Amniotic stem cell (primary cell): ENCODE data around the gene TOMM5.

ENCODE experiments used
- DNase-seq: peaks from one replicate; lab custom pipeline; 2025; lab: John Stamatoyannopoulos, UW

Gene TOMM5

GRCh38 chr9:37592108-37592951 is at the start of gene TOMM5:
TOMM5 (minus strand) TSS chr9:37592597; CDS start chr9:37592532, 65 bp downstream.
- peak; percentile 82 for DNase-seq

- DNase-seq = no peak
These were observed 48.9 kb upstream of the TOMM5 start for GRCh38 chr9:37641331-37641730.

GRCh38 chr9:37640246-37640645 is 47.8 kb upstream of the TOMM5 start:
- no peak for DNase-seq

- DNase-seq = no peak
These were observed 47.4 kb upstream of the TOMM5 start for GRCh38 chr9:37639841-37640240.

GRCh38 chr9:37639109-37639762 is 46.8 kb upstream of the TOMM5 start:
- DNase-seq = no peak

- DNase-seq = no peak
These were observed 44.4 kb upstream of the TOMM5 start for GRCh38 chr9:37636511-37637448.

GRCh38 chr9:37635808-37636207 is 43.4 kb upstream of the TOMM5 start:
- DNase-seq = no peak

GRCh38 chr9:37632479-37632878 is 40.1 kb upstream of the TOMM5 start:
- no peak for DNase-seq

GRCh38 chr9:37626708-37627292 is 34.4 kb upstream of the TOMM5 start:
- DNase-seq = no peak

GRCh38 chr9:37625758-37626147 is 33.4 kb upstream of the TOMM5 start:
- DNase-seq = no peak

- DNase-seq = no peak
These were observed 32.8 kb upstream of the TOMM5 start for GRCh38 chr9:37625036-37625757.

GRCh38 chr9:37624073-37624472 is 31.7 kb upstream of the TOMM5 start:
- DNase-seq = no peak

GRCh38 chr9:37623267-37623666 is 30.9 kb upstream of the TOMM5 start:
- DNase-seq = no peak

- no peak for DNase-seq
These were observed 30.1 kb upstream of the TOMM5 start for GRCh38 chr9:37622462-37622861.

GRCh38 chr9:37621273-37622121 is 29.1 kb upstream of the TOMM5 start:
- DNase-seq = no peak

- no peak for DNase-seq
These were observed 28.0 kb upstream of the TOMM5 start for GRCh38 chr9:37620396-37620795.

GRCh38 chr9:37619806-37620205 is 27.4 kb upstream of the TOMM5 start:
- no peak for DNase-seq

- peak; percentile 15 for DNase-seq
These were observed 26.4 kb upstream of the TOMM5 start for GRCh38 chr9:37618817-37619216.

GRCh38 chr9:37617832-37618231 is 25.4 kb upstream of the TOMM5 start:
- DNase-seq = no peak

- DNase-seq = no peak
These were observed 24.8 kb upstream of the TOMM5 start for GRCh38 chr9:37617161-37617560.
